Common myeloid progenitor, CD34-positive (primary cell): ENCODE data around the gene SCAANT1.
A peak's percentile ranks its signal among the peaks of the same experiment; 100 is the strongest.

Experiments used
- CTCF ChIA-PET: fragments of 350-600 bp; sonication (Branson Sonifier 250); formaldehyde crosslinking; loops from one replicate; lab custom pipeline; 2021; ENCODE audit warnings: antibody characterized with exemption; lab: Charles Lee
- POLR2A ChIA-PET: fragments of 350-600 bp; sonication (Branson Sonifier 250); formaldehyde crosslinking; loops from one replicate; lab custom pipeline; 2021; ENCODE audit warnings: antibody characterized with exemption; lab: Charles Lee
- DNase-seq, 3 donors: peaks; one replicate each; pipeline versions ENCODE4 v3.0.0 to v3.0.0-alpha.2; 2013
- H3K27ac ChIP-seq, 2 experiments: 1 replicate in 1 of 2; 2 replicates in 1 of 2; pipeline ENCODE4 v1.7.0; 2013; ENCODE audit warnings: inconsistent platforms in 2 of 2, low read length in 2 of 2, mild to moderate bottlenecking in 2 of 2, low read depth in 1 of 2, moderate library complexity in 1 of 2; ENCODE audit not compliant: severe bottlenecking in 2 of 2, insufficient read depth in 1 of 2, poor library complexity in 1 of 2
- H3K27me3 ChIP-seq, 5 experiments: replicated peaks in 2 of 5; 1 replicate in 3 of 5; 2 replicates in 2 of 5; pipeline versions ENCODE4 v1.6.1 to v1.7.0; 2013; ENCODE audit warnings: low read length in 4 of 5, mild to moderate bottlenecking in 2 of 5, moderate library complexity in 2 of 5, inconsistent platforms in 1 of 5; ENCODE audit not compliant: insufficient read depth in 5 of 5, control insufficient read depth in 4 of 5
- H3K36me3 ChIP-seq, 4 experiments: 1 replicate in 2 of 4; 2 replicates in 2 of 4; pipeline versions ENCODE4 v1.6.1 to v1.7.0; 2013; ENCODE audit warnings: low read length in 3 of 4, control low read depth in 1 of 4, mild to moderate bottlenecking in 1 of 4; ENCODE audit not compliant: control insufficient read depth in 4 of 4, insufficient read depth in 4 of 4
- H3K4me1 ChIP-seq, 4 experiments: 1 replicate in 3 of 4; 2 replicates in 1 of 4; pipeline versions ENCODE4 v1.6.1 to v1.7.1; 2013; ENCODE audit warnings: low read length in 3 of 4, mild to moderate bottlenecking in 3 of 4, control low read depth in 1 of 4, inconsistent platforms in 1 of 4, moderate library complexity in 1 of 4; ENCODE audit not compliant: control insufficient read depth in 4 of 4, insufficient read depth in 4 of 4; ENCODE audit errors: control extremely low read depth in 1 of 4
- H3K4me3 ChIP-seq, 7 experiments: 1 replicate in 4 of 7; 2 replicates in 3 of 7; pipeline versions ENCODE4 v1.5.1 to v1.7.0; 2013; ENCODE audit warnings: mild to moderate bottlenecking in 7 of 7, low read length in 6 of 7, moderate library complexity in 6 of 7, inconsistent platforms in 2 of 7, low read depth in 2 of 7, control low read depth in 1 of 7; ENCODE audit not compliant: insufficient read depth in 4 of 7, control insufficient read depth in 1 of 7; ENCODE audit errors: extremely low read depth in 1 of 7
- H3K9me3 ChIP-seq, 5 experiments: 1 replicate in 4 of 5; 2 replicates in 1 of 5; pipeline versions ENCODE4 v1.6.1 to v1.7.1; 2013; ENCODE audit warnings: low read length in 4 of 5, mild to moderate bottlenecking in 2 of 5, inconsistent platforms in 1 of 5, low read depth in 1 of 5, moderate library complexity in 1 of 5; ENCODE audit not compliant: control insufficient read depth in 4 of 5, insufficient read depth in 2 of 5; ENCODE audit errors: control extremely low read depth in 1 of 5
- WGBS: methylation state at CpG from one replicate; pipeline ENCODE4 v1.1.5; 2013; ENCODE audit not compliant: insufficient coverage; 5-methylcytosine and 5-hydroxymethylcytosine counted together

The SCAANT1 gene

DNA sequence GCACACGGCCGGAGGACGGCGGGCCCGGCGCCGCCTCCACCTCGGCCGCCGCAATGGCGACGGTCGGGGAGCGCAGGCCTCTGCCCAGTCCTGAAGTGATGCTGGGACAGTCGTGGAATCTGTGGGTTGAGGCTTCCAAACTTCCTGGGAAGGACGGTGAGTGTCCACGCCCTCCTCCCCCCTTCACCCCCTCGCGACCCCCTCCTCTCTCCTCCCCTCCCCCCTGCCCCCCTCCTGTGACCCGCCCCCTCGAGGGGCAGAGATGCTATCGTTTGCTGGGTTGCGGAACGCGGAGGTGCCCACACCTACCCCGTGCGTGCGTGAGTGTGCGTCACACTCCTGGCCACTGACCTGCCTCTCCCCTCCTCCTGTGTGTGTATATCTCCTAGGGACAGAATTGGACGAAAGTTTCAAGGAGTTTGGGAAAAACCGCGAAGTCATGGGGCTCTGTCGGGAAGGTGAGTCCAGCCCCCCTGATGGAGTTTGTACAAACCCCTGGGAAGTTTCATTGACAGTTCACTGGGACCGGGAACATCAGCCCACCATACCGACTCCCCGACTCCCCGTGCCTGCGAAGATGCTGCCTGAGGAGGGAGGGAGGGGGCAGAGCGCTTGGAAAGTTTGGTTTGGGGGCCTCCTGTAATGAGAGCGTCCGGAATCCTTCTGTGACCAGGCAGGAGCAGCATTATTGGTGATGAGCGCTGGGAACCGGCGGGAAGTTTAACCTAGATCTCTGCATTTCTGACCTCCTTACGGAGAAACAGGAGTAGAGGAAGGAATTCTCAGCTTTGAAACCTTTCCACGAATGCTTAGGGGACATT, 795 bp upstream of the SCAANT1 start:
- peak overlapping the region; percentile 73 to 92 (median 79) for H3K4me3 ChIP-seq
- peaks cover 11 to 29% (median 21%) of the 10 kb centered on the region in 4 experiments for H3K4me1 ChIP-seq
- ChIA-PET CTCF (interaction anchor here (1.1 to 1.6 kb wide), 4 partner anchors 15 to 84 kb away, joined by 4 to 6 read pairs (median 4); no protein-coding TSS in a partner anchor), POLR2A (interaction anchor here (0.6 kb wide), 1 partner anchor 56 kb away, joined by 3 read pairs; no protein-coding TSS in a partner anchor)
- peak overlapping the region; percentile 64 to 81 for H3K27ac ChIP-seq
- no peaks in the 10 kb centered on the region for H3K9me3 ChIP-seq
- H3K27me3 ChIP-seq, result no peaks in the 10 kb centered on the region
- WGBS, result 34% methylated on average over 22 of the region's 46 CpGs
- H3K36me3 ChIP-seq, result peaks cover 3 to 31% (median 10%) of the 10 kb centered on the region in 4 experiments
- DNase-seq, result peak; percentile 47 to 75 (median 72)

GRCh38 chr3:63911509-63911872, 692 bp downstream of the SCAANT1 start:
- Histone ChIP-seq H3K27me3 (no peaks in the 10 kb centered on the region), H3K36me3 (peaks cover 3 to 20% (median 5%) of the 10 kb centered on the region in 4 experiments), H3K9me3 (no peaks in the 10 kb centered on the region), H3K4me3 (peak overlapping the region; percentile 73 to 92 (median 79)), H3K4me1 (peaks cover 11 to 29% (median 21%) of the 10 kb centered on the region in 4 experiments), H3K27ac (peak overlapping the region in 1 of 2 experiments; percentile 81)
- peak in 2 of 3 donors; percentile 64 to 77 for DNase-seq
- 0% methylated on average over 18 of the region's 18 CpGs for WGBS
- ChIA-PET CTCF (interaction anchor here (1.2 to 1.6 kb wide), 2 partner anchors 26 to 83 kb away, joined by 4 to 7 read pairs; no protein-coding TSS in a partner anchor), POLR2A (interaction anchor here (0.5 to 1.4 kb wide), 3 partner anchors 35 to 48 kb away, joined by 3 to 5 read pairs (median 3); partner anchors contain the start of genes ATXN7 and THOC7)

DNA sequence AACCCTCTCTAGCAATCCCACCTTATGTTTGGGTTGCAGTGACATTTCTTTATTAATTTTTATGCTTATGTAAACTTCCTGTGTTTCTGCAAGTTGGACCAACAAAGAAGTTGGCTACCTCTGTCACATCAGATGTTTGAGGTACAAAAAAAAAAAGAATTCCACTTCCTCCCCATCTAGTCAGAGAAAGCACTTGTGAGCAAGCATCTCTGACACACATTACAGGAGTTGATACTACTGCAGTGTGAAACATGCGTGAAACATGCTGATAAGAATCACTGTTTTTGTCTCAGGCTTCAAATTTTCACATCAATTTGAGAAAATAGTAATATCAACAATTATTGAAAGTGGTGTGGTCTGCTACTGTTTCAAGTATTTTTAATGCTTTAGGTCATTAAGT, 1.3 kb downstream of the SCAANT1 start:
- H3K4me1 ChIP-seq, result peaks cover 11 to 29% (median 21%) of the 10 kb centered on the region in 4 experiments
- peak overlapping the region in 6 of 7 experiments; percentile 73 to 92 (median 79) for H3K4me3 ChIP-seq
- ChIA-PET POLR2A (interaction anchor here (1.4 kb wide), 1 partner anchor 47 kb away, joined by 3 read pairs; the partner anchor contains the start of genes ATXN7 and THOC7), CTCF (interaction anchor here (0.8 kb wide), 1 partner anchor 22 kb away, joined by 3 read pairs; no protein-coding TSS in a partner anchor)
- H3K27me3 ChIP-seq, result no peaks in the 10 kb centered on the region
- DNase-seq, result peak in 2 of 3 donors; percentile 48 to 64
- H3K36me3 ChIP-seq, result peaks cover 1 to 15% (median 6%) of the 10 kb centered on the region in 4 experiments
- no CpG with 5 or more reads among the region's 1 CpG for WGBS
- H3K9me3 ChIP-seq, result no peaks in the 10 kb centered on the region
- H3K27ac ChIP-seq, result no peak overlapping the region

DNA sequence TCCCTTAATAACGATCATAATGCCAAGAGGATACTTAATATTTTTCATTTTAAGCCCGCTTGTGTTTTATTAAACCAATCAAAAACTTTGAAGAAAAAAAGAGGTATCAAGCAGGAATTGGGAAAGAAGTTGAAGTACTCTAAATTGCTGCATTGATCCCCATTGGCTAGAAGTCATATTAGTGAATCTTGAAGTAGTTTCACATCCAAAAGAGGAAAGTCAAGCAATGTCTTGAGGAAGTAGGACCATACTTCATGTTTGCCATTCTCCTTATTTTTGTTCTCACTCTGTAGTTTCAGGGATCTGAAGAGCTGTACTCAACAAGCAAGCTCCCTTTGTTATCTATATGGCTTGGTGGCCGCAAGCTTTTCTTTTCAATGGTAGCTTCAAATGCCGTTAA, 2.2 kb downstream of the SCAANT1 start:
- Histone ChIP-seq H3K9me3 (no peaks in the 10 kb centered on the region), H3K27ac (no peak overlapping the region), H3K36me3 (peaks cover 0 to 13% (median 3%) of the 10 kb centered on the region in 4 experiments), H3K4me3 (no peak overlapping the region), H3K4me1 (peaks cover 11 to 29% (median 21%) of the 10 kb centered on the region in 4 experiments), H3K27me3 (no peaks in the 10 kb centered on the region)
- ChIA-PET POLR2A (no interaction called here), CTCF (interaction anchor here (0.8 to 1.5 kb wide), 4 partner anchors 10 to 34 kb away, joined by 3 to 5 read pairs (median 4); no protein-coding TSS in a partner anchor)
- WGBS, result no CpG with 5 or more reads among the region's 4 CpGs
- DNase-seq, result no peak

DNA sequence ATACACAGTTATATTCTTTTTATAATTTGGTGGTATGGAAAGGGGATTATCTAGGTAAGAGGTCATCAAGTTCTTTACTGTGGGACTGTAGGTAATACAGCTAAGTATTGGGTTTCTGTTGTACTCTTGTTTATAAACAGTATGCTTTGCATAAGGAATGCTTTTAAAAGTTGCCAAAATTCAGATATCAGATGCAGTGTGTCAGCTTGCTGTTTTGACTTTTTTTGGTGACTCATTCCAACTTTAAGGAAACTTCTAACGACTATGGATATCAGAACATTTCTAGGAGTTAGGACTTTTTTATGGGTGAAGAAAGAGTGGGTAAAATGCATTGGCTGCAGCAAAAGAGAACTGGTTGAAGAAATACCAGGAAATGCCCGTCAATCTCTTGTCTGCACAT, 2.8 kb downstream of the SCAANT1 start:
- ChIA-PET CTCF (interaction anchor here (1.0 to 1.5 kb wide), 3 partner anchors 9 to 34 kb away, joined by 4 to 5 read pairs (median 4); no protein-coding TSS in a partner anchor), POLR2A (no interaction called here)

GRCh38 chr3:63908776-63909175, 3.4 kb downstream of the SCAANT1 start:
- H3K27me3 ChIP-seq, result no peaks in the 10 kb centered on the region
- ChIA-PET POLR2A (no interaction called here), CTCF (interaction anchor here (1.5 kb wide), 1 partner anchor 8 kb away, joined by 4 read pairs; no protein-coding TSS in a partner anchor)
- H3K4me1 ChIP-seq, result peaks cover 11 to 25% (median 18%) of the 10 kb centered on the region in 4 experiments
- no peak for DNase-seq
- H3K4me3 ChIP-seq, result no peak overlapping the region
- no peaks in the 10 kb centered on the region for H3K9me3 ChIP-seq
- WGBS, result no CpG with 5 or more reads among the region's 1 CpG
- peaks cover 0 to 10% (median 1%) of the 10 kb centered on the region in 4 experiments for H3K36me3 ChIP-seq
- no peak overlapping the region for H3K27ac ChIP-seq

More for the DNA sequence above, 2.8 kb downstream of the SCAANT1 start:
- H3K9me3 ChIP-seq, result no peaks in the 10 kb centered on the region
- 100% methylated on average over 1 of the region's 2 CpGs for WGBS
- peaks cover 0 to 15% (median 3%) of the 10 kb centered on the region in 4 experiments for H3K36me3 ChIP-seq
- no peaks in the 10 kb centered on the region for H3K27me3 ChIP-seq
- H3K4me1 ChIP-seq, result peaks cover 11 to 29% (median 21%) of the 10 kb centered on the region in 4 experiments
- DNase-seq, result no peak
- no peak overlapping the region for H3K4me3 ChIP-seq
- H3K27ac ChIP-seq, result no peak overlapping the region
